RWPE1 (cell line): ENCODE data around the gene UBTD2.
A peak's percentile ranks its signal among the peaks of the same experiment; 100 is the strongest.

ENCODE experiments used
- CTCF ChIA-PET: fragments of 350-600 bp; sonication (Branson Sonifier 250); formaldehyde crosslinking; extraction: SDS; loops from one replicate; lab custom pipeline; 2021; lab: Yijun Ruan, JAX
- POLR2A ChIA-PET: fragments of 400-600 bp; formaldehyde crosslinking; extraction: SDS; loops from one replicate; lab custom pipeline; 2020; ENCODE audit warnings: antibody characterized with exemption; ENCODE audit not compliant: low non-redundant PET; lab: Yijun Ruan, JAX
- DNase-seq: peaks from one replicate; pipeline ENCODE4 v3.0.0; 2012; ENCODE audit warnings: low spot score
- H3K27ac ChIP-seq: fragments of 450-650 bp; 2 replicates; pipeline ENCODE4 v1.5.1; 2017
- TF ChIP-seq, protein P1 (sequence below): fragments of 450-650 bp; conservative IDR thresholded peaks from 2 replicates; pipeline ENCODE4 v1.5.1; 2017; ENCODE audit warnings: low read depth, mild to moderate bottlenecking

UBTD2 gene

DNA sequence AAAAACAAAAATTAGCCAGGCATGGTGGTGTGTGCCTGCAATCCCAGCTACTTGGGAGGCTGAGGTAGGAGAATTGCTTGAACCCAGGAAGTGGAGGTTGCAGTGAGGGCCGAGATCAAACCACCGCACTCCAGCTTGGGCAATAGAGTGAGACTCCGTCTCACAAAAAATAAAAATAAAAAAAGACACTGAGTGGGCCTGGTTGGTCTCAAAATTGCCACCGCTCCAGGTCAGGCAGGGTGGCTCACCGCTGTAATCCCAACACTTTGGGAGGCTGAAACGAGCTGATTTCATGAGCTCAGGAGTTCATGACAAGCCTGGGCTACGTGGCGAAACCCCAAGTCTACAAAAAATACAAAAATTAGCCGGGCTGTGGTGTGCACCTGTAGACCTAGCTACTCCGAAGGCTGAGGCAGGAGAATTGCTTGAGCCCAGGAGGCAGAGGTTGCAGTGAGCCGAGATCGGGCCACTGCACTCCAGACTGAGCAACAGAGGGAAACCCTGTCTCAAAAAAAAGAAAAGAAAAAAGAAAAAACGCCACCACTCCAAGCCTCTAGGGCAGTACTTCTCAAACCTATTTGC is 97.4 kb downstream of the UBTD2 start:
- peak overlapping the region; percentile 89 for H3K27ac ChIP-seq
- DNase-seq: no peak
- ChIA-PET POLR2A (interaction anchor here (0.6 to 0.8 kb wide), 2 partner anchors 17 to 268 kb away, joined by 3 to 6 read pairs; partner anchors contain the start of gene SH3PXD2B), CTCF (interaction anchor here (0.6 to 1.0 kb wide), 6 partner anchors 20 to 278 kb away, joined by 3 to 4 read pairs (median 3); no protein-coding TSS in a partner anchor)
- TF ChIP-seq, protein P1, sequence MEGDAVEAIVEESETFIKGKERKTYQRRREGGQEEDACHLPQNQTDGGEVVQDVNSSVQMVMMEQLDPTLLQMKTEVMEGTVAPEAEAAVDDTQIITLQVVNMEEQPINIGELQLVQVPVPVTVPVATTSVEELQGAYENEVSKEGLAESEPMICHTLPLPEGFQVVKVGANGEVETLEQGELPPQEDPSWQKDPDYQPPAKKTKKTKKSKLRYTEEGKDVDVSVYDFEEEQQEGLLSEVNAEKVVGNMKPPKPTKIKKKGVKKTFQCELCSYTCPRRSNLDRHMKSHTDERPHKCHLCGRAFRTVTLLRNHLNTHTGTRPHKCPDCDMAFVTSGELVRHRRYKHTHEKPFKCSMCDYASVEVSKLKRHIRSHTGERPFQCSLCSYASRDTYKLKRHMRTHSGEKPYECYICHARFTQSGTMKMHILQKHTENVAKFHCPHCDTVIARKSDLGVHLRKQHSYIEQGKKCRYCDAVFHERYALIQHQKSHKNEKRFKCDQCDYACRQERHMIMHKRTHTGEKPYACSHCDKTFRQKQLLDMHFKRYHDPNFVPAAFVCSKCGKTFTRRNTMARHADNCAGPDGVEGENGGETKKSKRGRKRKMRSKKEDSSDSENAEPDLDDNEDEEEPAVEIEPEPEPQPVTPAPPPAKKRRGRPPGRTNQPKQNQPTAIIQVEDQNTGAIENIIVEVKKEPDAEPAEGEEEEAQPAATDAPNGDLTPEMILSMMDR: no peak

DNA sequence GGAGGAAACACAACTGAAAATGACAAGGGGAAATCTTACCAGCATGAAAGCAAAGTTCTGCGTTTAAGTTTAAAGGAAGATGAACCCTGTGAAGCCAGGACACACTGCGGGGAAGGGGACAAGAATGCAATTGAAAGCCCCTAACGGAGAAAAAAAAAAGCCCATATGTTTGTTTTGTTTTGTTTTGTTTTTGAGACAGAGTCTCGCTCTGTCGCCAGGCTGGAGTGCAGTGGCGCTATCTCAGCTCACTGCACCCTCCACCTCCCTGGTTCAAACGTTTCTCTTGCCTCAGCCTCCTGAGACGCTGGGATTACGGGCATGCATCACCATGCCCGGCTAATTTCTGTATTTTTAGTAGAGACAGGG is 98.5 kb downstream of the UBTD2 start:
- DNase-seq: no peak
- TF ChIP-seq, protein P1: no peak
- peak overlapping the region; percentile 89 for H3K27ac ChIP-seq
- ChIA-PET POLR2A (no interaction called here), CTCF (no interaction called here)

DNA sequence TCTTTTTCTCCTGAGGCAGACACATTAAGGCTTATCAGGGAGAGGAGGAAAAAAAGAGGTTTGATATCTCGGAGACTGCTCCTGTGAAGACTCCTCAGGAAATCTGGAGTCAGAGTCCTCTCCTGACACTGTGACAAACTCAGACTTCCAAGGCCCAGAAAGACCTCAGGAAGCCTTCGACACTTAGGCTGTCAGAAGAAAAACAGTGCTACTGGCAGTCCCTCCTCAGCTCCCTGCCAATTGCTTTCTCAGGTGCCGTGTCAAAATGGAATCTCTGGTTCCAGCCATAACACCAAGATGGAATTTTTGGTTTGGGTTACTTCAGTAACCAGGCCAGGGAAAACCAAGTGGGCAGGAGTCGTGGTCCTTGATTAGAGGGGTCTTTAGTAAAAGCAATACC is 99.7 kb downstream of the UBTD2 start:
- ChIA-PET CTCF (interaction anchor here (0.6 to 0.7 kb wide), 4 partner anchors 22 to 749 kb away, joined by 3 to 5 read pairs (median 4); no protein-coding TSS in a partner anchor), POLR2A (no interaction called here)
- DNase-seq: no peak
- peak overlapping the region; percentile 17; the same call in 1 of the 2 replicates for H3K27ac ChIP-seq
- TF ChIP-seq, protein P1: no peak

DNA sequence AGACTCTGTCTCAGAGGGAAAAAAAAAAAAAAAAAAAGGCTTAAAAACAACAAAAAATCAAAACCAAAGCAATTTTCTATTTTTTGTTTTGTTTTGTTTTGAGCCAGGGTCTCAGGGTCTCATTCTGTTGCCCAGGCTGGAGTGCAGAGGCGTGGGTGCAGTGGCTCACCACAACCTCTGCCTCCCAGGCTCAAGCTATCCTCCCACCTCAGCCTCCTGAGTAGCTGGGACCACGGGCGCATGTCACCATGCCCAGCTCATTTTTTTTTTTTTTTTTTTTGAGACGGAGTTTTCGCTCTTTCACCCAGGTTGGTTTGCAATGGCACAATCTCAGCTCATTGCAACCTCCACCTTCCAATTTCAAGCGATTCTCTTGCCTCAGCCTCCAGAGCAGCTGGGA is 101.3 kb downstream of the UBTD2 start:
- DNase-seq: no peak
- TF ChIP-seq, protein P1: no peak
- ChIA-PET CTCF (interaction anchor here (0.6 to 0.7 kb wide), 5 partner anchors 76 to 152 kb away, joined by 3 to 4 read pairs (median 3); no protein-coding TSS in a partner anchor), POLR2A (interaction anchor here (0.6 to 0.7 kb wide), 2 partner anchors 9 to 127 kb away, joined by 8 to 13 read pairs; no protein-coding TSS in a partner anchor)
- no peak overlapping the region for H3K27ac ChIP-seq

DNA sequence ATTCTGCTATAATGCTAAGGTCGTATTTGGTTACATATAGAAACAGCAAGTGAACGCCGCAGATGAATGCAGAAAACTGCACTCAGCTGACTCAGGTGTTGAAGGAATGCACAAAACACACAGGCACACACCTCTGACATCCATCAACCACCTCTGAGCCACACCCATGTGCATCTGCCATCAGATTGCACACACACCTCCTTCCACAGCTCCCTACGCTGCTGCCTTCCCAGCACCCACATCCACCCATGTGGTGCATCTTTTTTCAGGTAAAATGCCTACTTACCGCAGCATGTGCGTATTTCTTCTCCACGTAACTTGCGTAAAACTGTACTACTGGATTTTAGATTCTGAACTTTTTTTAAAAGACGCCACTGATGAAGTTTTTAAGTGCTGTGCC is 102.6 kb downstream of the UBTD2 start:
- ChIA-PET POLR2A (no interaction called here), CTCF (interaction anchor here (0.6 kb wide), 1 partner anchor 19 kb away, joined by 3 read pairs; no protein-coding TSS in a partner anchor)
- TF ChIP-seq, protein P1: no peak
- H3K27ac ChIP-seq: no peak overlapping the region
- no peak for DNase-seq

DNA sequence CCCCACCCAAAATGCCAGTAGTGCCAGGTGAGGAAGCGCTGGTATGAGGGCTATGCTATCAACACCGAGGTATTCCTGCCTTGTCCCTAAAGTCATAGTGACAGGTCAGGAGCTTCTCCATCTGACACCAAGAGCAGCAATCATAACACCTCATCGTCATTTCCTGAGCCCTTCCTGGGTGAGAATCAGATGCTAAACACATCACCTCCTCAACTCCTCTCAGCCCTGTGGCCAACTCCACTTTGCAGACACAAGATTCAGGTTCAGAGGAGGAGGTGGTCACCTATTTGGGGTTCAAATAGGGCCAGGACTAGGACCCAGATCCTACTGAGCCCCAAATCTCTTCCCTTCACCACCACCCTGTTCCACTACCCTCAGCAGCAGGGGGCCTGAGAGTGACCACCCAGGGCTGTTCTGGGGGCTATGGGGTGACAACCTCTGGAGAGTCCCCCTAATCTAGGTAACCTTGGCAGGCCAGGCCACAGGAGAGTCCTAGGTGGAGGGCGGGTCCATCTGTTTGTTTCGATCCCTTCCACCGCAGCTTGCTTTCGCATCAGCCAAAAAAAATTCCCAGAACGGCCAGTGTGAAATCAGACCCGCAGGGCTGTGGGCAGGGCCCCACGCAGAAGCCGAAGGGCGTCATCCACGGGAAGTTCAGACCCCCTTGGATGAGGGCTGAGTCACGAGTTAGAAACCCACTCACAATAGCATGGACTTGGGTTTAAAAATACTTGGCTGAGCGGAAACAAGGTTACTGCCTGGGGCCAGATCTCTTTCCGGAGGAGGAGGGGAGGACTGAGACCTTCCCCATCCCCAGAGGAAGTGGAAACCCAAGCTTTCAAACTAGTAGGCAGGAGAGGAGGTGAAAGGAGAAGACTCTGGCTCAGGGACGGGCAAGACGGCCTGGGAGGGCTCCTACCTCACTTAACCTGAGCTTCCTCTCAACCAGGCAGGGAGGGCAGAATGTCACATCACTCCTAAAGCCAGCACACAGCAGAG is 104.3 kb downstream of the UBTD2 start:
- DNase-seq: no peak
- TF ChIP-seq, protein P1: no peak
- H3K27ac ChIP-seq: 0 out of 2 replicates have a peak overlapping the region, but pooled peaks have one; percentile 2
- ChIA-PET POLR2A (no interaction called here), CTCF (interaction anchor here (0.6 kb wide), 3 partner anchors 16 to 550 kb away, joined by 3 to 4 read pairs (median 4); no protein-coding TSS in a partner anchor)
